GM10847 (cell line): ENCODE results near the gene KLHL14.

Experiments
- POLR2A ChIP-seq: IDR thresholded peaks from 2 replicates; pipeline ENCODE4 v1.6.1; 2011; ENCODE audit not compliant: insufficient read length; ENCODE audit errors: extremely low read depth

KLHL14 gene

GRCh38 chr18:32773382-32773712 lies 524 bp upstream of the KLHL14 start:
- no peak for TF ChIP-seq POLR2A

GRCh38 chr18:32771871-32772580 lies 797 bp downstream of the KLHL14 start:
- TF ChIP-seq POLR2A = no peak

- no peak for TF ChIP-seq POLR2A
These were observed 1.6 kb downstream of the KLHL14 start for GRCh38 chr18:32771169-32771751.

DNA sequence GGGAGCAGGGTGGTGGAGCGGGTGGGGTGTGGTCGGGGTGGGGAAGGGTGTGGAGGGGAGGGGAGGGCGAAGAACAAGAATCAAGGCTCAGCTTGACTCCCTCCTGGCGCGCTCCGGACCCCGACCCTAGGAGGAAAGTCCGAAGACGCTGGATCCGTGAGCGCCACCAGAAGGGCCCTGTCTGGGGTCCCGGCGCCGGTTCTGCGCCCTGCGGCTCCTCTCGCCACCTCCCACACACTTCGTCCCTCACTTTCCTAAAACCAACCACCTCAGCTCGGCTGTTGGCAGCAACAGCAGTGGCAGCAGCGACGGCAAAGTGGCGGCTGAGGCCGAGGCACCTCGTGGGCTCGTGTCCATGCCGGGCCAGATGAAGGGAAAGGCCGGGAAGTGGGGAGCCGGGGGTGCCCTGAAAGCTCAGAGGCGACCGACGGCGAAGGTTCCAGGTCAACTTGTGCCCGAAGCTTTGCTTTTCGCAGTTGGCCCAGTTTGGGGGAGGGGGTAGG lies 2.1 kb downstream of the KLHL14 start:
- no peak for TF ChIP-seq POLR2A

GRCh38 chr18:32770054-32770665 lies 2.7 kb downstream of the KLHL14 start:
- no peak for TF ChIP-seq POLR2A

DNA sequence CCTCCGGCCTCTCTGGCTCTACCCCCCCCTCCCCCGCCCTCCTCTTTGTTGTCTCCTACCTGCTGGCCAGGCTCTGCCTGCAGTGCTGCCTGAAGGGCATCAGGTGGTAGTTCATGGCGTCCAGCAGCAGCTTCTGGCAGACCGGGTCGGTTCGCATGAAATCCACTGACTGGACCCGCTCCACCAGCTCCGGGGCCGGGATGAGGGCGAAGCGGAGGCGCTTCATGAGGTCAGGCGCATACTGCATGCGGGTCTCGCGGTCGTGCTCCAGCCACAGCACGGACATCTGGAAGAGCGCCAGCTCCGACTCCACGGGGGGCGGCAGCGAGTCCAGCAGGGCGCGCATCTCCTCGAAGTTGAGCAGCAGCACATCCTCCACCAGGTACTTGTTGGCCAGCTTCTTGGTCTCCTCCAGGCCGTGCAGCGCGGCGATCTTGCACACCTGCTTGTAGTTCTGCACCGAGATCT lies 3.2 kb downstream of the KLHL14 start:
- TF ChIP-seq POLR2A = no peak

GRCh38 chr18:32769071-32769585 lies 3.7 kb downstream of the KLHL14 start:
- no peak for TF ChIP-seq POLR2A

GRCh38 chr18:32767400-32767799 lies 5.4 kb downstream of the KLHL14 start:
- no peak for TF ChIP-seq POLR2A

DNA sequence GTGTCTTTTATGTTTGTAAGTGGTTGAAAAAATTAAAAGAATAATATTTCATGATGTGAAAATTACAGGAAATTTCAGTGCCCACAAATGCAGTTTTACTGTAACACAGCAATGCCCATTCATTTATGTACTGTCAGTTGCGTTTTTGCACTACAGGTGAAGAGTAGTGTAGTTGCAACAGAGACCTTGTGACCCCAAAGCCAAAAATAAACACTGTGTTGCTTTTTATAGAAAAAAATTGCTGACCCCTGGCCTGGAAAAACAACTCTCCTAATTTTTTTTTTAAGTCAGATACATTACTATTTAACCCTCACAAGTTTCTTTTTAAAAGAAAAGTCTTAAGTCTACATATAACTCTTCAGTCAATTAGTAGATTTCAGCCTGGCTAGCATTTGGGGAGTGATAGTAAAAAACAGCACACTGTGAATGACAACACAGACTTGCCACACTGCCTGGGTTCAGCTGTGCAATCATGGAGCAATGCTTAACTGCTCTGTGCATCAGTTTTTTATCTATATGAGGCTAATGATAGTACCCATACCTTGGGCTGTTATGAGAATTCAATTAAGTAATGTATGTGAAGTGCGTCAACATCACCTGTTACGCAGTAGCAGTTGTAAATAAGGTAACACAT lies 8.1 kb downstream of the KLHL14 start:
- no peak for TF ChIP-seq POLR2A

DNA sequence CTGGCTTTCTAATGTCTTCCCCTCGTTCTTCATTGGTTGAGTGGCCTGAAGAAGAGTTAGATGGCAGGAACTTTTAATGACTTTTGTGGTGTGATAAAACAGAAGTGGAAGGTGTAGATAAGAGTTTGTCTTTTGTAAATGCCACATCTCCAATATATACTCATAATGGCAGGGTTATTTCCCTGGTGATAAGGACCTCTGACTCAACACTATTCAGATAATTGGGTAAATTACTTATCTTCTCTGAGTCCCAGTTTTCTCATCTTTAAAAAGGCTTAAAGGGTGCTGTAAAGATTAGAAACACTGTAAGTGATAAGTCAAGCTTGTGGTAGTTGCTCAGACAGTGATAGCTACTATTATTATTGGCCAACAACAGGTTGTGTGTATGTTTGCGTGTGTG lies 9.5 kb downstream of the KLHL14 start:
- no peak for TF ChIP-seq POLR2A

- no peak for TF ChIP-seq POLR2A
These were observed 11.6 kb downstream of the KLHL14 start for GRCh38 chr18:32761231-32761630.

DNA sequence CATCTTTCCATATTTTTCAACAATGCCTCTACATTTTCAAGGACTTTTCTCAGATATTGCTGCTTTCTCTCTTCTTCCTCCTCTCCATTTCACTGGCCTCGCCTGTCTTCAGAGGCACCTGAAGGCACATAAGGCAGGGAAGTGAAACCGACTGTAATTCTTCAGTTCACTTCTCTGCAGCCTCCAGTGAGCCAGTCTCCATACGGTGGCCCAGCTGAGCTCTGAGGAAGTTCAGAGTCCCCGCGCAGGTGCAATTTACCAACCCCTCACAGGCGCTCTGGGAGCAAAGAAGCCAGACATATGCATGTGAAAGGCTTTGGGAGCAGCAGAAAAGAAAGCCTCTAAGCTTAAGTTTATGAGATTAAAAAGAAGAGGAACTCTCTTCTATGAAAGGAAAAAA lies 12.4 kb downstream of the KLHL14 start:
- no peak for TF ChIP-seq POLR2A

DNA sequence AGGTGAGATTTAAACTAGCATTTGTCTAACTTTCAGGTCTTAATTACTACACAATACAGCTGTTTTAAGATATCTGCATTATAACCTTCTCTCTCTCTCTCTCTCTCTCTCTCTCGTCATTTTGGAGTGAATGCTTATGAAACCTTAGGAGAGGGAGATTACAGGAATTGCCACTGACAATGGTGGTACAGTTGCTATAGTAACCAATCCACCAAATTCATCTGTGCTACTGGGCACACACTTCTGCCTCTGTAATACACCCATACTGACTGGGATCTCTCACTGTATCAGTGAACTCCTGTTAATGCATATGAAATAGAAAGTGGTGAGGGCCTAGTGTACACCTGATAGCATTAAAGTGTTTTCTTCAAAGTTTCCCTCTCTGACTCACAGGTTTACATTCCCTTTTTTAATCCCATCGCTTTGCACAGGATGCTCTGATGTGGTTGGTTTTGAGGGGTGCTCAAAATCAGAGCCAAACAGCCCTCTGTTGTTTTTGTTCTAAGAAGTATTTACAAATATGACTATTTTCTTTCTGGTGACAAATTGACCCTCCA lies 13.1 kb downstream of the KLHL14 start:
- TF ChIP-seq POLR2A = no peak

GRCh38 chr18:32754508-32755263 lies 18.1 kb downstream of the KLHL14 start:
- no peak for TF ChIP-seq POLR2A
